Stimulated activated CD4-positive, alpha-beta T cell treated with anti-CD3 and anti-CD28 coated beads, TNF-alpha, amount 100 ng/mL, for 4 hours (primary cell): ENCODE data around the gene RARRES2.

Experiments used
- DNase-seq, 3 experiments: peaks; one replicate each; pipeline ENCODE4 v3.0.0-alpha.2; 2020; ENCODE audit warnings: low read depth in 3 of 3

Gene RARRES2

GRCh38 chr7:150361807-150362621 is 20.6 kb upstream of the RARRES2 start:
- DNase-seq, result no peak

- DNase-seq, result no peak
Measured at GRCh38 chr7:150361402-150361801, 20.0 kb upstream of the RARRES2 start.

- DNase-seq, result no peak
Measured at GRCh38 chr7:150360363-150361058, 19.1 kb upstream of the RARRES2 start.

- no peak for DNase-seq
Measured at GRCh38 chr7:150359622-150360362, 18.4 kb upstream of the RARRES2 start.

- DNase-seq, result no peak
Measured at GRCh38 chr7:150358988-150359621, 17.7 kb upstream of the RARRES2 start.

- DNase-seq, result no peak
Measured at GRCh38 chr7:150358433-150358832, 17.0 kb upstream of the RARRES2 start.

GRCh38 chr7:150357771-150358427 is 16.5 kb upstream of the RARRES2 start:
- no peak for DNase-seq

GRCh38 chr7:150357270-150357669 is 15.8 kb upstream of the RARRES2 start:
- peak; percentile 26 to 56 (median 51) for DNase-seq

- DNase-seq, result no peak
Measured at GRCh38 chr7:150356265-150356897, 15.0 kb upstream of the RARRES2 start.

GRCh38 chr7:150355666-150356059 is 14.2 kb upstream of the RARRES2 start:
- DNase-seq, result no peak

GRCh38 chr7:150351587-150352194 is 10.3 kb upstream of the RARRES2 start:
- DNase-seq, result no peak

- no peak for DNase-seq
Measured at GRCh38 chr7:150346922-150347321, 5.5 kb upstream of the RARRES2 start.

GRCh38 chr7:150345012-150345411 is 3.6 kb upstream of the RARRES2 start:
- no peak for DNase-seq

GRCh38 chr7:150344299-150344698 is 2.9 kb upstream of the RARRES2 start:
- DNase-seq, result no peak

GRCh38 chr7:150343225-150343624 is 1.8 kb upstream of the RARRES2 start:
- no peak for DNase-seq

GRCh38 chr7:150342121-150342408 is 636 bp upstream of the RARRES2 start:
- DNase-seq, result no peak

- DNase-seq, result no peak
Measured at GRCh38 chr7:150340875-150341262, 560 bp downstream of the RARRES2 start.

- no peak for DNase-seq
Measured at GRCh38 chr7:150340024-150340749, 1.2 kb downstream of the RARRES2 start.

- DNase-seq, result no peak
Measured at GRCh38 chr7:150339409-150339809, 2.0 kb downstream of the RARRES2 start.

GRCh38 chr7:150338166-150338829 is 3.1 kb downstream of the RARRES2 start:
- DNase-seq, result no peak
